Measurements from ENCODE around the gene ISG15. TPM values are rescaled to one million over a fixed set of nuclear protein-coding genes. Genes with fewer than 3 reads are reported as not detected.

Gene ISG15
- total and polyA plus RNA-seq, 9 of the 15 experiments (the other 6 are each of a cell fraction or from before 2014, with no cell fraction given), result 0.40 to 58.3 (median 12.2) TPM

DNA sequence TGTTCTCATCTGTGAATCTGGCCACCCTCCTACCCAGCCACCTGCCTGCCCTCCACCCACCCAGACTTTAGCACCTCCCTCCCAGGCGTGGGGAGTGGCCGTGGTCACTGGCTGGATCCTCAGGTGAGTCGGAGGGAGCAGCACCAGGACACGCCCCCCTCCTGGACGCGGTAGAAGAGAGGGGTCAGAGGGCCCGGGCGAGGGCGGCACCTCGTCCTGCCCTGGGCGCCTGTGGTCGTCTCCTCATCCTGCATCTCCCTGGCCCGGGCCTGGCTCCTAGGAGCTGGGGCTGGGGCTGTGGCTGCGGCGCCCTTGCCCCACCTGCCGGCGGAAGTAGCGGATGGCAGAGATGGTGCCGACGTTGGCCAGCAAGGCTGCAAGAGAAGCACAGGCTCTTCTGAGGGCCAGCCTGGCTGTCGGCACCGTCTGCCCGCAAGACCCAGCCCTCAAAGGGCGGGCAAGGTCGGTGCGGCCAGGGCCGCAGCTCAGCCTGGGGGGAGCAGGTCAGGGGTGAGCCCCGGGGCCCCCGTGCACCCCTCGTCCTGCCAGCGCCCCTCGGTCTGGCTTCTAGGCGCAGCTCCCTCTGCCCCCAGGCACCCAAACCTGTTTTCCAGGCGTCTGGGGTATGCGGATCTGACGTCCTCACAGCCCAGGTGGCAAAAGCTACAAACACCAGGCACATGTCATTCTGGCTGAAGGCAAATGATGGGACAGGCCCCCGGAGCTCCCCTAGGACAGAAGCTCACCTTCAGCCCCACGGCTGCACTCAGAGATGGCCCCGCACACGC lies 37.2 kb upstream of the ISG15 start (continued):
- TF ChIP-seq ATF7 (IDR thresholded peaks at IDR 0.05), result 0 out of 2 replicates have a peak, but pooled peaks have one; percentile 10
- TF ChIP-seq KLF16 (IDR thresholded peaks at IDR 0.05), result no peak
- TF ChIP-seq, protein P1, sequence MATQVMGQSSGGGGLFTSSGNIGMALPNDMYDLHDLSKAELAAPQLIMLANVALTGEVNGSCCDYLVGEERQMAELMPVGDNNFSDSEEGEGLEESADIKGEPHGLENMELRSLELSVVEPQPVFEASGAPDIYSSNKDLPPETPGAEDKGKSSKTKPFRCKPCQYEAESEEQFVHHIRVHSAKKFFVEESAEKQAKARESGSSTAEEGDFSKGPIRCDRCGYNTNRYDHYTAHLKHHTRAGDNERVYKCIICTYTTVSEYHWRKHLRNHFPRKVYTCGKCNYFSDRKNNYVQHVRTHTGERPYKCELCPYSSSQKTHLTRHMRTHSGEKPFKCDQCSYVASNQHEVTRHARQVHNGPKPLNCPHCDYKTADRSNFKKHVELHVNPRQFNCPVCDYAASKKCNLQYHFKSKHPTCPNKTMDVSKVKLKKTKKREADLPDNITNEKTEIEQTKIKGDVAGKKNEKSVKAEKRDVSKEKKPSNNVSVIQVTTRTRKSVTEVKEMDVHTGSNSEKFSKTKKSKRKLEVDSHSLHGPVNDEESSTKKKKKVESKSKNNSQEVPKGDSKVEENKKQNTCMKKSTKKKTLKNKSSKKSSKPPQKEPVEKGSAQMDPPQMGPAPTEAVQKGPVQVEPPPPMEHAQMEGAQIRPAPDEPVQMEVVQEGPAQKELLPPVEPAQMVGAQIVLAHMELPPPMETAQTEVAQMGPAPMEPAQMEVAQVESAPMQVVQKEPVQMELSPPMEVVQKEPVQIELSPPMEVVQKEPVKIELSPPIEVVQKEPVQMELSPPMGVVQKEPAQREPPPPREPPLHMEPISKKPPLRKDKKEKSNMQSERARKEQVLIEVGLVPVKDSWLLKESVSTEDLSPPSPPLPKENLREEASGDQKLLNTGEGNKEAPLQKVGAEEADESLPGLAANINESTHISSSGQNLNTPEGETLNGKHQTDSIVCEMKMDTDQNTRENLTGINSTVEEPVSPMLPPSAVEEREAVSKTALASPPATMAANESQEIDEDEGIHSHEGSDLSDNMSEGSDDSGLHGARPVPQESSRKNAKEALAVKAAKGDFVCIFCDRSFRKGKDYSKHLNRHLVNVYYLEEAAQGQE (IDR thresholded peaks at IDR 0.05; ENCODE audit: borderline replicate concordance), result peak; percentile 70; the same call in 1 of the 2 replicates
- TF ChIP-seq, protein P1 (CRISPR knock-in tag; IDR thresholded peaks at IDR 0.05; ENCODE audit: low read depth), result no peak
- peak; percentile 74; the same call in 1 of the 2 replicates for TF ChIP-seq HNRNPL (IDR thresholded peaks at IDR 0.05; ENCODE audit: low read depth, low read length)
- peak; percentile 71 for TF ChIP-seq SMC3 (conservative IDR thresholded peaks at IDR 0.05; ENCODE audit: insufficient read depth, low read depth, low read length)
- no peak for TF ChIP-seq ATF1 (CRISPR knock-in tag; IDR thresholded peaks at IDR 0.05)
- peak; percentile 35 for TF ChIP-seq ATF1 (tag; IDR thresholded peaks at IDR 0.05)
- 0 out of 2 replicates have a peak, but pooled peaks have one; percentile 18 for TF ChIP-seq SMAD4 (CRISPR knock-in tag; conservative IDR thresholded peaks at IDR 0.05)
- TF ChIP-seq HNRNPUL1 (IDR thresholded peaks at IDR 0.05; ENCODE audit: low read length), result no peak
- no peak for TF ChIP-seq ZNF436 (CRISPR knock-in tag; IDR thresholded peaks at IDR 0.05)
- TF ChIP-seq, protein P2, sequence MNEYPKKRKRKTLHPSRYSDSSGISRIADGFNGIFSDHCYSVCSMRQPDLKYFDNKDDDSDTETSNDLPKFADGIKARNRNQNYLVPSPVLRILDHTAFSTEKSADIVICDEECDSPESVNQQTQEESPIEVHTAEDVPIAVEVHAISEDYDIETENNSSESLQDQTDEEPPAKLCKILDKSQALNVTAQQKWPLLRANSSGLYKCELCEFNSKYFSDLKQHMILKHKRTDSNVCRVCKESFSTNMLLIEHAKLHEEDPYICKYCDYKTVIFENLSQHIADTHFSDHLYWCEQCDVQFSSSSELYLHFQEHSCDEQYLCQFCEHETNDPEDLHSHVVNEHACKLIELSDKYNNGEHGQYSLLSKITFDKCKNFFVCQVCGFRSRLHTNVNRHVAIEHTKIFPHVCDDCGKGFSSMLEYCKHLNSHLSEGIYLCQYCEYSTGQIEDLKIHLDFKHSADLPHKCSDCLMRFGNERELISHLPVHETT (CRISPR knock-in tag; conservative IDR thresholded peaks at IDR 0.05 in 1 of 2, IDR thresholded peaks at IDR 0.05 in 1 of 2), result 0 out of 4 replicates have a peak, but pooled peaks of 1 of the 2 experiments have one; percentile 24
- TF ChIP-seq ETV5 (CRISPR knock-in tag; IDR thresholded peaks at IDR 0.05; ENCODE audit: low read depth), result 0 out of 2 replicates have a peak, but pooled peaks have one; percentile 35
- peak; percentile 23 for TF ChIP-seq FIP1L1 (IDR thresholded peaks at IDR 0.05; ENCODE audit: low read depth, low read length, poor library complexity, severe bottlenecking)
